Activated CD4-positive, alpha-beta T cell treated with anti-CD3 and anti-CD28 coated beads for 48 hours (primary cell): Measurements from ENCODE around the gene PKNOX2.
A peak's percentile ranks its signal among the peaks of the same experiment; 100 is the strongest.

ENCODE experiments used
- DNase-seq: peaks from one replicate; pipeline ENCODE4 v3.0.0-alpha.2; 2020

Gene PKNOX2

DNA sequence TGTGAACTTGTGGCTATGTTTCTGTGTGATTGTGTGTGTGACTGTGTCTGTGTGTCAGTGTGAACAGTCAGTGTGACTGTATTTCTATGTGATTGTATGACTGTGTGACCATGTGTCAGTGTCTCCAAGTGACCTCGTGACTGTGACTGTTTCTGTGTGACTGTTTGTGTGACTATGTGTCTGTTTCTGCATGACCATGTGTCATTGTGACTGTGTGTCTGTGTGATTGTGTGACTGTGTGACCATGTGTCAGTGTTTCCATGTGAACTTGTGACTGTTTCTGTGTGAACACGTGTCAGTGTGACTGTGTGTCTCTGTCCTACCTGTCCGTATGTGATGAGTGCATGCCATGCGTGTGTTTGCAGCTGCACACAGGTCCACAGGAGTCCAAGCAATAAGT is 8.8 kb upstream of the PKNOX2 start:
- DNase-seq: no peak

DNA sequence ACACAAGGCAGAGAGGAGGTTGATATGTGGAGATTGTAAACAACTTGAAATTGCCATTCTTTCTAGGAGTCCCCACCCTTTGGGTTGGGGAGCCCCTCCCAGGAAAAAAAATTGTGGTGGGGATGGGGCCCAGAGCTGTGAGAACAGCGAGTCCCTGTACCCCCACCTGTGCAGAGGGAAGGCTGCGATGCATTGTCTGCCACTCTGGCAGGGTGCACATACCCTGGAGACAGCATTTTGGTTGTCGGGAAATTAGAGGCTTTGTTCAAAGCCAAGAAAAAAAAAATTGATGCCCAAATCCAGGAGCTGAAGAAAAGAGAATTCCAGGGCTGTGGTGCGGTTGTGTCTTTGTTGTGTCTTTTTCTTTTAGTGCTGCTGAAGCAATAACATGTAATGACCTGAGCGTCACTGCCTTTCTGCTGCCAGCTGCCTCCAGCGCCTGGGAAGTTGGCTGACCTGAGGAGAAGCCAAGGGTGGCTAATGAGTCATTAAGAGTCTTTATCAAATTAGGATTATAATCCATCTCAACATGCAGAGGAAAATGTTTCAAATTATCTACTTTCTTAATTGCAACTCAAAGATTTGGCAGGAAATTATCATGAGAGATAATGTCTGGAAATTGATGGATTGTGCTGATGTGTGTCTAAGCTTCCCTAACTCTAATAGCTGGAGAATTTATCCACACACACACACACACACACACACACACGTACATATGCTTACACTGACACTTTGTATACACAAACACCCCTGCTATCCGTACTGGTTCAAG is 8.0 kb upstream of the PKNOX2 start:
- no peak for DNase-seq

- DNase-seq: no peak
These were observed 7.3 kb upstream of the PKNOX2 start for GRCh38 chr11:125157118-125157733.

- DNase-seq: no peak
These were observed 6.4 kb upstream of the PKNOX2 start for GRCh38 chr11:125157953-125158680.

DNA sequence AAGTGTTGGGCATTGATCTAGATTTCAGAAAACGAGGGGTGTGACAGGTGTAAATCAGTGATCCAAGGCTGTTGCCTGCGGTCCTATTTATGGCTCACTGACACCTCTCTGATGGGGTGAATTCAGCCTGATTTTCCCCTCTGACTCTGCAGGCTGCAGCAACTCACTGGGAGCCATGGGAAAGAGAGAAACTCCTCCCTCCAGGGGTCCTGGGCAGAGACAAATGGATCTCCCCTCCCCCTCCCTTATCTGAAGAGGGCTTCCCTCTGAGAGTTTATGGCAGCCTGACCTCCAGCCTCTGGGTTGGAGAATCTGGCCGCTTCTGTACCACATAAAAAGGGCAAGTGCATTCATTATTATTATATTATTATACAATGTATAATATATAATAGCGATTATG is 1.8 kb upstream of the PKNOX2 start:
- no peak for DNase-seq

GRCh38 chr11:125163431-125164063 is 1.0 kb upstream of the PKNOX2 start:
- no peak for DNase-seq

DNA sequence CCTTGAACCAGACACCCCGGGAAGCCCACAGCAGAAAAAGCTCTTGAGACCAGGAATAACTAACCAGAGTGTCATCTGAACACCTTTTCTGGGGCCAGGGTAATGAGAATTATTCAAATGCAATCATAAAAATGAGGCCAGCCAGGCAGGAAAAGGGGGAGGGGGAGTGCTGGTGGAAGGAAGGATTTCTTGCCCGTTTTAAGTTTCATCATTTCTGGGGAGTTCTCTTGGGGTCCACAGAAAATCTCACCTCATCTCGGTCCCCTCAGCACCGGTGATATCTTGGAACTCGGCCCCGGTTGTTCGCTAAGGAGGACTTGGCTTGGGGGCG is 495 bp upstream of the PKNOX2 start:
- no peak for DNase-seq

GRCh38 chr11:125165111-125165842 is 726 bp downstream of the PKNOX2 start:
- peak; percentile 15 for DNase-seq

GRCh38 chr11:125165843-125166763 is 1.6 kb downstream of the PKNOX2 start:
- no peak for DNase-seq

DNA sequence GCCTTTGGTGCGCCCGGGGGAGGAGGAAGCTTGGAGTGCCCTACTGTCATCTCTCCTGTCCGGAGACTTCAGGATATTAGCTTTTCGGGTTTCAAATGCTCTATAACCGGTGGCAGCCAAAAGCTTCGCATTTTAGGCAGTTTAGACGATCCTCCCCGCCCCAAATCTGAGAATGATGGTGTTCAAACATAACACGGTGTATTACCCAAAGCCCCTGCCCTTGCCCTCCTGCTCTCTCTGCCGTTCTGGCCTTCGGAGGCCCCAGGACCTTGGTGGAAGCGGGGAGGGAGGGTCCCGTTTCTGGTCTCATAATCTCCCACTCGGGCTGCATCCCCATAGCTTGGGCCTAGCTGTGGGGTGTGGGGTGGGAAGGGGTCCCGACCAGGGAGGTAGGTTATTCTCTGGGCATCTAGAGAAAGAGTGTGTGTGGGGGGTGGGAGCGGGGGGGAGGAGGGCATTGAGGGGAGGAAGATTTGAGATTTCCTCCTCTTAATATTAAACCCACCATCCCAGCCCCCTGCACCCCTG is 2.3 kb downstream of the PKNOX2 start:
- DNase-seq: no peak

DNA sequence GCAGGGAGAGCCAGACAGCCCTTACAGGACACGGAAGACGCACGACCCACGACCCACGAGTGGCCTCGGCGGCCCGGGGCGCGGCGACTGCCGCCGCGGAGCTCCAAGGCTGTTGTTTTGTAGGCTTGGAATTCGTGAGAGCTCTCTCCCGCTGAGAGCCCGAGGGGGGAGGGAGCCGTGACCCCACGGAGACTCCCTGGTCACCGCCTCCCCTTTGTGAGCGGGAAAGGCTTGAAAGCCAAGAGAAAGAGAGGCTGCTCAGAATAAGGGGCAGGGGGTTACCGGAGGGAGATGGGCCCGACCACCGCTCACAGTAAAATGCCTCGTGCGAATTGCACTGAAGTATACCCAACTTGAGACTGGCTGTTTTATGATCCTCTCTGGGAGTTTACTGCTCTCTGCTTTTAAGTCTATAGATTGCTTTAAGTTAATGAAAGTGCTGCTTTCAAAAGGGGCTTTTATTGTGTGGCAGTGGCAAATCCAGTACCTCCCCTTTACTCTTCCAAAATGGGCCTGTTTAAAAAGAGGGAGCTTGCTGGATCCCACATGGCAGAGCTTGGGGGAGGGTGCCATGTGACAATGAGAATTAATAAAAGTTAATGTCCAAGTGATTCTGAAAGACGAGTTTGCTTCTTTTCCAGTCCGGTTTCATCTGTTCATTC is 2.9 kb downstream of the PKNOX2 start:
- no peak for DNase-seq

DNA sequence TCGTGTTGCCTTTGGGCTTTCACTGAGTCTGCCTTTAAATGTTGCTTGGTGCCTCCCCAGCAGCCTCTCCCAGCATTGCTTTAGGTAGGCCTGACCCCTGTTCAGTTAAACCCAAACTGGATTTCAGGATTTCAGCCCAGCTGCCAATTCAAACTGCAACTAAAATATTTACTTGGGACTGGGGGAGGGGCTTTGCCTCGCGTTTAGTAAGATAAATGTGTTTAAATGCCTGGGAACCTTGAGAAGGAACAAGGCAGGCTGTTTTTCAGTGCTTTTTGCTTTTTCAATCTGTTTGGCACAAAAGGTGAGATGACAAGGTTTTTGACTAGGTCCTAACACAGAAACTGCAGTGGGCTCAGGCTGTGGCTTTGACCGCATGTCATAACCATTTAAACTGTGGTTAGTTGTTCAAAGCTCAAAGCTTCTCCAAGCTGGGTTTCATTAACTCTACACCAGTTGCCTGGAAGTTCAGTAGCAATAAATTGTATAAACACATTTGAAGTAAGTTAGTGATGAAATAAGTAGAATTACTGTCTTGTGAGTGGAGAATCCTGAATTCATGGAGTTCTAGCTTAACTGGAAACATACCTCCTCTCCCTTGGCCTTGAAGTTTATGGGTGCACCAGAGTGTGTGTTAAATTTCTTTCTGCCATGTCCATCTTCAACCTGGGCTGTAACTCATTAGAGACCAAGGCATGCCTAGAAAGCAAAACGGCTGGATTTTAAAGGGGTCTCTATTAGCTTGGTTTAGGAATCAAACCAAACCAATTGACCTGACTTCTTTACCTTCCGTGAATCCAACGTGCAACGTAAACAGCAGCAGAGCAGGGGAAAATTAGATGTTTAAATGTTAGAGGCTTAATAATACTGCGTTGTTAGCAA is 3.6 kb downstream of the PKNOX2 start:
- DNase-seq: no peak

DNA sequence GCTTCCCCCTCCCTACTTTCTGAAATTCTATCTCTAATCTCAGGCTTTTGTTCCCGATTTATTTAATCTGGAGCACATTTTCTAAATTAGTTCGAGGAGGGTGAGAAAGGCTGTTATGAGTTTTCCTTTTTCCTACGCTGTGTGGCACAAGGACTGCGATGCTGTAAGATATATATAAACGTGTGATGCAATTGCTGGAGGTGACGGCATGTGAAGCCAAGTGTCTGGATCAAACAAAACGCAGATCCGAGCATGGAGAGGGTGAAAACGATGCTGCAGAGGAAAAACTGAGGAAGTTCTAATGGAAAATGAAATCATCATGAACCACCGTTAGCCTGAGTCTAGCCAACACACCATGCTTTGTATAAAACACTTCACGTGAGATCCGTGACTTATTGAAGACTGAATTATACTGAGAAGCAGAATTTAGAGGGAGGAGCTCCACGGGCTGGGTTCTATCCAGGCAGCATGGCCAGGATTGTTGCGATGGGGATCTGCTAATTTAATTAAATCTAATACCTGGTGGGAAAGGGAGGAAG is 4.4 kb downstream of the PKNOX2 start:
- DNase-seq: no peak

DNA sequence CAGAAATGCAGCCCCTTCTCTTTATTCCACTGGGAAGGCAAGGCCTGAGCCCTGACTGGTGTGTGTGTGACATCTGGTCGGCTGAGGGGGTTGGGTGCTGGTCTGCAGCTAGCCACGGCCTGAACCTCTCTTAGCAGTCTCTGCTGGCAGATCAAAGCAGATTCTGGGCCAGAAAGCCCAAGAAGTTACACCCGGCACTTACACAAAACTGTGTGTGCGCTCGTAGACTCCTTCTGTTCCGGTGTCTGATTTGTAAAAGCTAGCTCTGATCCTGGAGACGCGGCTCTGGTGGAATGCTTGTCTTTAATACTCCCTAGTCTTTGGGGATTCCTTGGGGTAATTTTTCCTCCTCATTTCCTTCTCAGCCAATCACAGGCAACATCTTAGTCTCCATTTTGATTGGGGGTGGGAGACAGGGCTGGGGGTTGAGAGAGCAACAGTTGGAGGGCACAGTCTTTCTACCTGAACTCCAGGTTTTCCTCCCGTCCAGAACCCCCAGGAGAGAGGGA is 5.5 kb downstream of the PKNOX2 start:
- DNase-seq: no peak

GRCh38 chr11:125170510-125171031 is 6.0 kb downstream of the PKNOX2 start:
- DNase-seq: no peak

DNA sequence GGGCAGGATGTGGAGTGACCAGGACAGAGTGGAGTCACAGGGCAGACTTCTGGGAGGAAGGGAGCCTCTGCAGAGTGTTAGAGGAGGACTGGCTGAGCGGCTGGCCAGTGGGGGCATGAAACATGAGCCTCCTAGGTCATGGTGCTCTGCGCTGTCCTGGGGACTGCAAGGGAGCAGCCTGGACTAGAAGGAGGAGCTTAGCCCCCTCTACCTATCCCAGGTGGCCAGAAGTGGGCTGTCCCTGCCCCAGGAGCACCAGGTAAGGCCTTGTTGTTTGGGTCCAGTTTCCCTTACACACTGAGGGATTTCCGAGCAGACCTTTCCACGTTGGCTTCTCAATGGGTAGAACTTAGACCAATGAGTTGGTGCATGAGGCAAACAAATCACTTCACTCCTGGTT is 7.4 kb downstream of the PKNOX2 start:
- DNase-seq: no peak

DNA sequence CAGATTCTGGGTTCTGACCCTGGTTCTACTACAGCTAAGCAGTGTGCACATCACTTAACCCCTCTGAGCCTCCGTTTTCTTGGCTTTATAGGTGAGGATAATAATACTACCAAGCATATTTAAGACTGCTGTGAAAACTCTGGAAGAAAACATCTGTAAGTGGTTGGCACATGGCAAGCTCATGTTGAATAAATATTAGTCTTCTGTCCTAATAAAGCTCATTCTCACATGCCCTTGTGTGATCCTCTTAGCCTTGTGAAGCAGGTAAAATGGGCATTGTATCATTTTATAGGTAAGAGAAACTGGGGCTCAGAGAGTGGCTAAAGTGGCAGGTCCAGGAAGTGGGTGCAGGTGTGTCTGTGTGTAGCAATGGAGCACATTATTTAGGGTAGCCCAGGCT is 8.5 kb downstream of the PKNOX2 start:
- DNase-seq: no peak

- no peak for DNase-seq
These were observed 9.0 kb downstream of the PKNOX2 start for GRCh38 chr11:125173556-125173955.

DNA sequence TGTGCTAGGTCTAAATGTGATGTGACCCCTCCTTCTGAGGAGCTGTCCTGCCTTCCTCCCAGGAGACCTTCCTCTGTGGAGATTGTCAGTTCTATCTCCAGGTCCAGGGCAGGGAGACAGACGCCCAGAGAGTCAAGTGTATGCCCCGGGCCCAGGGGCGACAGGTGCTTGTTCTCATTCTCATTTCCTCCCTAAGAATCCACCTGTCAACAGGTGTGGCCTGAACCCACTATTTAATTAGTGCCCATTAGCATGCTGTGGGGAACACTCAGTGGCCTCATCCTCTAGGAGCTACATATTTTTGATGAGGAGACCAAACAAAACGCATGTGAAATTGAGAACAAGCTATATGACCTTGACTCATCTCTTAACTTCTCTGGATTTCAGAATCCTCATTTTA is 9.5 kb downstream of the PKNOX2 start:
- no peak for DNase-seq
